Stomach smooth muscle (tissue), 2 donors: ENCODE results near the gene TP53RK.

Source experiments
- H3K27ac ChIP-seq: one replicate; pipeline ENCODE4 v1.7.0; 2013; ENCODE audit warnings: mild to moderate bottlenecking, low read length, inconsistent platforms
- H3K27me3 ChIP-seq, 2 donors: one replicate each; pipeline ENCODE4 v1.7.0; 2013; ENCODE audit warnings: low read length in 2 of 2; ENCODE audit not compliant: insufficient read depth in 2 of 2, control insufficient read depth in 1 of 2
- H3K36me3 ChIP-seq, 2 donors: one replicate each; pipeline ENCODE4 v1.7.0; 2013; ENCODE audit warnings: low read length in 2 of 2; ENCODE audit not compliant: control insufficient read depth in 2 of 2, insufficient read depth in 2 of 2
- H3K4me1 ChIP-seq: one replicate; pipeline ENCODE4 v1.7.0; 2013; ENCODE audit warnings: low read length; ENCODE audit not compliant: control insufficient read depth, insufficient read depth
- H3K4me3 ChIP-seq, 2 donors: one replicate each; pipeline ENCODE4 v1.7.0; 2013; ENCODE audit warnings: low read length in 2 of 2
- H3K9ac ChIP-seq, 2 donors: one replicate each; pipeline ENCODE4 v1.7.0; 2013; ENCODE audit warnings: low read length in 2 of 2, mild to moderate bottlenecking in 1 of 2
- H3K9me3 ChIP-seq, 2 donors: one replicate each; pipeline ENCODE4 v1.7.0; 2013; ENCODE audit warnings: low read length in 2 of 2; ENCODE audit not compliant: control insufficient read depth in 2 of 2
- donor health status: healthy.
- donor health status: Pancreatic carcinoma.

The TP53RK gene

GRCh38 chr20:46671866-46672542 lies 17.2 kb downstream of the TP53RK start:
- H3K27ac ChIP-seq, result no peak overlapping the region

GRCh38 chr20:46670585-46671584 lies 18.4 kb downstream of the TP53RK start:
- Histone ChIP-seq H3K9me3 (peaks cover 6% of the 10 kb centered on the region in 2 donors), H3K27ac (no peak overlapping the region), H3K4me3 (no peak overlapping the region), H3K4me1 (no peaks in the 10 kb centered on the region), H3K27me3 (no peaks in the 10 kb centered on the region), H3K9ac (no peak overlapping the region), H3K36me3 (peaks cover 0 to 2% of the 10 kb centered on the region in 2 donors)

More at GRCh38 chr20:46671866-46672542, 17.2 kb downstream of the TP53RK start:
- Histone ChIP-seq H3K36me3 (peaks cover 0 to 2% of the 10 kb centered on the region in 2 donors), H3K27me3 (no peaks in the 10 kb centered on the region), H3K9me3 (peaks cover 6% of the 10 kb centered on the region in 2 donors), H3K4me1 (no peaks in the 10 kb centered on the region), H3K4me3 (no peak overlapping the region), H3K9ac (no peak overlapping the region)

- H3K4me3 ChIP-seq, result no peak overlapping the region
- H3K4me1 ChIP-seq, result no peaks in the 10 kb centered on the region
- H3K27ac ChIP-seq, result no peak overlapping the region
- peaks cover 0 to 2% of the 10 kb centered on the region in 2 donors for H3K36me3 ChIP-seq
- no peaks in the 10 kb centered on the region for H3K27me3 ChIP-seq
- no peak overlapping the region for H3K9ac ChIP-seq
- peaks cover 6% of the 10 kb centered on the region in 2 donors for H3K9me3 ChIP-seq
Observed at GRCh38 chr20:46670228-46670584, 19.0 kb downstream of the TP53RK start.

- peaks cover 6% of the 10 kb centered on the region in 2 donors for H3K9me3 ChIP-seq
- H3K4me3 ChIP-seq, result no peak overlapping the region
Observed at GRCh38 chr20:46666818-46667515, 22.3 kb downstream of the TP53RK start.

GRCh38 chr20:46666306-46666705 lies 22.9 kb downstream of the TP53RK start:
- no peaks in the 10 kb centered on the region for H3K4me1 ChIP-seq
- H3K4me3 ChIP-seq, result no peak overlapping the region
- no peaks in the 10 kb centered on the region for H3K27me3 ChIP-seq
- no peaks in the 10 kb centered on the region for H3K36me3 ChIP-seq
- no peak overlapping the region for H3K27ac ChIP-seq
- peaks cover 6% of the 10 kb centered on the region in 2 donors for H3K9me3 ChIP-seq
- H3K9ac ChIP-seq, result no peak overlapping the region

More at GRCh38 chr20:46666818-46667515, 22.3 kb downstream of the TP53RK start:
- Histone ChIP-seq H3K4me1 (no peaks in the 10 kb centered on the region), H3K27ac (no peak overlapping the region), H3K36me3 (peaks cover 0 to 1% of the 10 kb centered on the region in 2 donors), H3K27me3 (no peaks in the 10 kb centered on the region), H3K9ac (no peak overlapping the region)

DNA sequence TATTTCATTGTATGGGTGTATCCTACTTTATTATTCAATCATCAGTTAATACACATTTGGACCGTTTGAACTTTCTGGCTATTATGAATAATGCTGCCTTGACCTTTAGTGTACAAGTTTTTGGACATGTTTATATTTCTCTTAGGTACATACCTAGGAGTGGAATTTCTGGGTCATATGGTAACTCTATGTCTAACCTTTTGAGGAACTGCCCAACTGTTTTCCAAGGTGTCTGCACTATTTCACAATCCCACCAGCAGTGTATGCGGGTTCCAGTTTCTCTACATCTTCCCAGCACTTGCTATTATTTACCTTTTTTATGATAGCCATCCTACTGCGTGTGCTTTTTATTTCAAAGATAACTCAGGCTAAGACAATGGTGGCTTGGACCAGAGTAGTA lies 23.6 kb downstream of the TP53RK start:
- Histone ChIP-seq H3K9ac (no peak overlapping the region), H3K4me1 (no peaks in the 10 kb centered on the region), H3K27ac (no peak overlapping the region), H3K9me3 (peaks cover 3 to 5% of the 10 kb centered on the region in 2 donors), H3K4me3 (no peak overlapping the region), H3K27me3 (no peaks in the 10 kb centered on the region), H3K36me3 (no peaks in the 10 kb centered on the region)

GRCh38 chr20:46663531-46663930 lies 25.7 kb downstream of the TP53RK start:
- Histone ChIP-seq H3K4me1 (no peaks in the 10 kb centered on the region), H3K4me3 (no peak overlapping the region), H3K9ac (no peak overlapping the region), H3K9me3 (peaks cover 0 to 3% of the 10 kb centered on the region in 2 donors), H3K27me3 (no peaks in the 10 kb centered on the region), H3K27ac (no peak overlapping the region), H3K36me3 (no peaks in the 10 kb centered on the region)

GRCh38 chr20:46661659-46662058 lies 27.6 kb downstream of the TP53RK start:
- H3K4me1 ChIP-seq, result no peaks in the 10 kb centered on the region
- H3K36me3 ChIP-seq, result no peaks in the 10 kb centered on the region
- no peak overlapping the region for H3K27ac ChIP-seq
- no peaks in the 10 kb centered on the region for H3K27me3 ChIP-seq
- no peak overlapping the region for H3K4me3 ChIP-seq
- no peak overlapping the region for H3K9ac ChIP-seq
- peaks cover 0 to 3% of the 10 kb centered on the region in 2 donors for H3K9me3 ChIP-seq

- Histone ChIP-seq H3K36me3 (no peaks in the 10 kb centered on the region), H3K9me3 (peaks cover 0 to 3% of the 10 kb centered on the region in 2 donors), H3K9ac (no peak overlapping the region), H3K27me3 (no peaks in the 10 kb centered on the region), H3K4me1 (no peaks in the 10 kb centered on the region), H3K4me3 (no peak overlapping the region), H3K27ac (no peak overlapping the region)
Observed at GRCh38 chr20:46660487-46660886, 28.8 kb downstream of the TP53RK start.

GRCh38 chr20:46657618-46658017 lies 31.6 kb downstream of the TP53RK start:
- peaks cover 0 to 3% of the 10 kb centered on the region in 2 donors for H3K9me3 ChIP-seq
- H3K27ac ChIP-seq, result no peak overlapping the region
- no peak overlapping the region for H3K4me3 ChIP-seq
- H3K4me1 ChIP-seq, result no peaks in the 10 kb centered on the region
- H3K9ac ChIP-seq, result no peak overlapping the region
- no peaks in the 10 kb centered on the region for H3K36me3 ChIP-seq
- peaks cover 0 to 9% of the 10 kb centered on the region in 2 donors for H3K27me3 ChIP-seq
